Kidney (tissue), 14 donors: ENCODE measurements around the gene ARHGAP18. TPM values are rescaled to one million over a fixed set of nuclear protein-coding genes. Genes with fewer than 3 reads are reported as not detected.

Experiments used
- DNase-seq, 5 donors: peaks; one replicate each; pipeline ENCODE4 v3.0.0-alpha.2; 2013 to 2020
- FAIRE-seq: peaks from 2 replicates; lab custom pipeline; 2012; peaks lifted over from hg19 to GRCh38; lab: Jason Lieb, UNC
- H3K27ac ChIP-seq, 2 donors: one replicate each; pipeline ENCODE4 v1.7.0; 2013; ENCODE audit warnings: low read depth in 2 of 2, low read length in 2 of 2, inconsistent platforms in 1 of 2
- H3K27me3 ChIP-seq: one replicate; pipeline ENCODE4 v1.7.1; 2013; ENCODE audit warnings: low read length, inconsistent platforms; ENCODE audit not compliant: control insufficient read depth, insufficient read depth
- H3K36me3 ChIP-seq, 3 donors: one replicate each; pipeline versions ENCODE4 v1.7.0 to v1.7.1; 2013; ENCODE audit warnings: low read length in 3 of 3, control low read depth in 1 of 3, inconsistent platforms in 1 of 3; ENCODE audit not compliant: insufficient read depth in 3 of 3, control insufficient read depth in 2 of 3
- H3K4me1 ChIP-seq, 3 donors: one replicate each; pipeline versions ENCODE4 v1.7.0 to v1.7.1; 2013; ENCODE audit warnings: low read length in 3 of 3, inconsistent platforms in 1 of 3, low read depth in 1 of 3; ENCODE audit not compliant: control insufficient read depth in 2 of 3, insufficient read depth in 2 of 3
- H3K4me3 ChIP-seq, 3 donors: one replicate each; pipeline versions ENCODE4 v1.7.0 to v1.8.1; 2013; ENCODE audit warnings: low read length in 3 of 3, control low read depth in 1 of 3, inconsistent platforms in 1 of 3
- H3K9ac ChIP-seq, 3 donors: one replicate each; pipeline versions ENCODE4 v1.7.0 to v1.7.1; 2013; ENCODE audit warnings: low read length in 3 of 3, control low read depth in 1 of 3, inconsistent platforms in 1 of 3
- H3K9me3 ChIP-seq, 3 donors: one replicate each; pipeline versions ENCODE4 v1.7.0 to v1.7.1; 2013; ENCODE audit warnings: low read length in 3 of 3, control low read depth in 1 of 3, inconsistent platforms in 1 of 3; ENCODE audit not compliant: control insufficient read depth in 2 of 3, insufficient read depth in 1 of 3
- CTCF ChIP-seq: IDR thresholded peaks from 3 replicates; pipeline ENCODE4 v1.5.1; 2012; ENCODE audit warnings: mild to moderate bottlenecking, moderate library complexity, borderline replicate concordance; ENCODE audit not compliant: insufficient read depth; ENCODE audit errors: extremely low read depth
- intact Hi-C: fragments of 100-400 bp; cut with DNase I; formaldehyde crosslinking; loops from one replicate; pipeline ENCODE4 v1.11.1; 2022
- polyA plus RNA-seq: library from polyadenylated mRNA; stranded (reverse); fragments of 350-450 nt; fragmentation: Illumina TruSeq; extraction: RNeasy Lipid Tissue Mini Kit (QIAGEN cat#74804); gene quantifications from one replicate; pipeline ENCODE4 v1.2.3, GENCODE V29; 2014; ENCODE audit warnings: low read depth, low replicate concordance; ENCODE audit not compliant: insufficient read depth
- total RNA-seq: library from RNA; stranded (reverse); fragmentation: NEBNext Ultra II Directional; extraction: Animal tissue kit (Norgen Biotek cat#: 25700); gene quantifications from one replicate; pipeline ENCODE4 v1.2.1, GENCODE V29; 2021
- donor health status: control.
- donor health status: control.
- donor health status: control.
- donor health status: control.
- donor health status: control.
- donor health status: DM: yes; HTN: yes; CAD: no.
- donor health status: Normal renal cell carcinoma (clear cell type).

The ARHGAP18 gene
- total and polyA plus RNA-seq, 2 donors from 2014 or later = 26.5 to 39.8 TPM

DNA sequence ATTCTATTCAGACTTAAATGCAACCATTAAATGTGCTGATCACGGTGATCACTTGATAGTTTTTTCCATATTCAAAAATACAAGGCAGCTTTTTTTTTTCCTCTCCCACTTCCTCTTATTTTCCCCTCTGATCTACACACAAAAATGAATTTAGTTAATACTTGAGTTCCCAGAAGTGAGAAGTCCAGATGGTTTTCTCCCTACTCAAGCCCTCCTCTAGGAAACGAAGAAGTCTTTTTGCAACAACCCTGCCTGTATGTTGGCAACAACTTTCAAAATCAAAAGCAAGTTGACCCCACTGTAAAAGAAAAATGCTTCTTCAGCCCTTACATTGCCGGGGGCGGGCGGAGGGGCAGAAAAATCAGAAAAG is 24.3 kb downstream of the ARHGAP18 start:
- no peak for DNase-seq
- intact Hi-C loops = no loop called here
- no peak for TF ChIP-seq CTCF
- Histone ChIP-seq H3K9me3 (no peaks in the 10 kb centered on the region), H3K9ac (no peak overlapping the region), H3K4me1 (peaks cover 10% of the 10 kb centered on the region in 3 donors), H3K4me3 (no peak overlapping the region), H3K27me3 (no peaks in the 10 kb centered on the region), H3K27ac (peak overlapping the region in 1 of 2 donors; percentile 96), H3K36me3 (no peaks in the 10 kb centered on the region)
- no peak for FAIRE-seq

DNA sequence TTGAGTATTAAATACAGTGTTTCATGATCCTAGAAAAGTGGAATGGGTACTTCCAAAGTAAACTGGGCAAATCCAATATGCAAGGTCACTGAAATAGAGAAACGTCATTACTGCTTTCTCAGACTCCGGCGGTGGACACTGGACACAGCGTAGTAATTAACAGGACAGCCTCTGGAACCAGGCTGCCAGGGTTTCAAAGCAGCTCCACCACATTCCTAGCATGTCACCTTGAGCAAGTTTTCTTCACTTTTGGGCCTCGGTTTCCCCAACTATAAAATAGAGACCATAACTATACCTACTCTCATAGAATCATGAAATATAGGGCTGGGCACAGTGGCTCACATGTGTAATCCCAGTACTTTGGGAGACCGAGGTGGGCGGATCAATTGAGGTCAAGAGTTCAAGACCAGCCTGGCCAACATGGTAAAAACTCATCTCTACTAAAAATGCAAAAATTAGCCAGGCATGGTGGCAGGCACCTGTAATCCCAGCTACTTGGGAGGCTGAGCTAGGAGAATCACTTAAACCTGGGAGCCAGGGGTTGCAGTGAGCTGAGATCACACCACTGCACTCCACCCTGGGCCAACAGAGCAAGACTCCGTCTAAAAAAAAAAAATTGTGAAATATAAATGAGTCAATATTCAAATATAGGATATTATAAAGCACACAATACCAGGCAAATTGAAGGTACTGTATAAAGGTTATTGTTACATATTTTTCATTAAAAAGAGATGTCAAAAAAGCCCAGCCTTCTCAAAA is 24.9 kb downstream of the ARHGAP18 start:
- peak overlapping the region; percentile 58 to 96 for H3K27ac ChIP-seq
- intact Hi-C loops = no loop called here
- TF ChIP-seq CTCF = no peak
- FAIRE-seq (no peak), DNase-seq (no peak)
- H3K4me1 ChIP-seq = peaks cover 10% of the 10 kb centered on the region in 3 donors
- H3K36me3 ChIP-seq = no peaks in the 10 kb centered on the region
- no peak overlapping the region for H3K4me3 ChIP-seq
- H3K9me3 ChIP-seq = no peaks in the 10 kb centered on the region
- no peaks in the 10 kb centered on the region for H3K27me3 ChIP-seq
- H3K9ac ChIP-seq = peak overlapping the region in 1 of 3 donors; percentile 1

DNA sequence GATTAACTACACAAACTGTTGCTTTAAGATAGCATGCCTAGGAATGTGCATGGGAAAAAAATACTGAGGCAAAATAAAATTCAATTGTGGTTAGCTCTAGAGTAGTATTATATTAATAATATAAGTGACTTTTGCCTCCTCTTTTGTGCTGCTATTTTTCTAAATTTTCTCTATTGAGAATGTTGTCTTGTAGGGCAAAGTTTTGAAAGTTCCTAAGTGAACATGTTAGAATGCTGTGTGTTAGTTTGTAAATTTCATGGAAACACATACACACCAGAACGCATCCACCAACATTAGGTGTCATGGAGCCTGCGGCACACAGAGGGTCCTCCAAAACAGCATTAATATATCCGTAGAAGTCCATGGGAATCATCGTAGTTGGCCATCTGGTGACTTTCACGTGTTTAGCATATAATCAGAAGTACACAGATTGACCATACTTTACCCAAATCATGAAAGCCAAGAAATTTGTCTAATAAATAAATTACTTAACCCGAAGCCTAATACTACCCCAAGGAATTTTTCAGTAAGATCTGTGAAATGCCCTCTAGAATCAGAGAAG is 25.6 kb downstream of the ARHGAP18 start:
- intact Hi-C loops = no loop called here
- no peaks in the 10 kb centered on the region for H3K9me3 ChIP-seq
- TF ChIP-seq CTCF = no peak
- FAIRE-seq (no peak), DNase-seq (no peak)
- peak overlapping the region; percentile 4 to 32 (median 18) for H3K4me3 ChIP-seq
- H3K27ac ChIP-seq = peak overlapping the region; percentile 58 to 96
- H3K36me3 ChIP-seq = no peaks in the 10 kb centered on the region
- H3K27me3 ChIP-seq = no peaks in the 10 kb centered on the region
- peaks cover 10% of the 10 kb centered on the region in 3 donors for H3K4me1 ChIP-seq
- no peak overlapping the region for H3K9ac ChIP-seq
